Heart left ventricle (tissue), 13 donors: Measurements from ENCODE around the gene C5.

ENCODE experiments used
- POLR2A ChIP-seq, 2 donors: fragments of 450-650 bp; IDR thresholded peaks; one replicate each; pipeline ENCODE4 v1.6.1; 2017; ENCODE audit warnings: antibody characterized with exemption in 2 of 2, mild to moderate bottlenecking in 2 of 2, moderate library complexity in 2 of 2
- TF ChIP-seq, protein P1 (sequence below), 12 donors: fragments of 200-600 bp; sonication (generic) in 4 of 12; IDR thresholded peaks; one replicate each; pipeline versions ENCODE4 v1.5.0 to v1.8.0; 2018 to 2022; ENCODE audit warnings: antibody characterized with exemption in 12 of 12, mild to moderate bottlenecking in 5 of 12
- donor health status: ischemic (EF 13 %, LVEDD 7.1; RV severe dilation, severe dysfunction).
- donor health status: DM: no; HTN: yes; CAD: no.
- donor health status: DM: no; HTN: no; CAD: no.
- donor health status: ischemic (EF 25% LVEDD 6.9; RV normal size, moderate dysfunction).
- donor health status: ischemic (EF 25% LVEDD 5.7; RV mildly dilated, moderate dysfunction).
- donor health status: ischemic (EF 35%, LVEDD 5.7; RV mildly dilated, moderate dysfunction).
- donor health status: nonischemic (EF 11% LVEDD 7.7; RV severe dilation, severe dysfunction).
- donor health status: DM: yes; HTN: yes; CAD: no.
- donor health status: PGD.
- donor health status: ischemic (EF 29% LVEDD 5.4; RV normal size, mild dysfunction).
- donor health status: nonischemic (EF 23%, LVEDD 6.1; RV moderate dilation, normal function).

DNA sequence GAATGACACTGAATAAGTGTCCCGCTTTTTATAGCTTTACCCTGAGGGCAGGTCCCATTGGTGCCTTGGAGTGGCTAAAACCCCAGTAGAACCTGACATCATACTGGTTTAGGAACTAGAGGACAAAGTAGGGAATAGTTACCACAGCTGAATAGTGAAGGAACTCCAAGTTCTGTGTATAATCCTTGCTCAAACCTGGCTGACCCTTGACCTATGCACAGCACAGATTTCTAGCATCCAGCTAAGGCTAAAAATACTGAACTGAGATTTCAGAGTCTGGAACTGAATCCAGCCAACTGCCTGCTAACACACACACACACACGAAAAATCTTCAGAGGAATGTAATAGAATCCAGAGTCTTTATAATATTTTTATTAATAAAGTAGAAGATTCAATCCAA lies 50.8 kb downstream of the C5 start:
- TF ChIP-seq, protein P1, sequence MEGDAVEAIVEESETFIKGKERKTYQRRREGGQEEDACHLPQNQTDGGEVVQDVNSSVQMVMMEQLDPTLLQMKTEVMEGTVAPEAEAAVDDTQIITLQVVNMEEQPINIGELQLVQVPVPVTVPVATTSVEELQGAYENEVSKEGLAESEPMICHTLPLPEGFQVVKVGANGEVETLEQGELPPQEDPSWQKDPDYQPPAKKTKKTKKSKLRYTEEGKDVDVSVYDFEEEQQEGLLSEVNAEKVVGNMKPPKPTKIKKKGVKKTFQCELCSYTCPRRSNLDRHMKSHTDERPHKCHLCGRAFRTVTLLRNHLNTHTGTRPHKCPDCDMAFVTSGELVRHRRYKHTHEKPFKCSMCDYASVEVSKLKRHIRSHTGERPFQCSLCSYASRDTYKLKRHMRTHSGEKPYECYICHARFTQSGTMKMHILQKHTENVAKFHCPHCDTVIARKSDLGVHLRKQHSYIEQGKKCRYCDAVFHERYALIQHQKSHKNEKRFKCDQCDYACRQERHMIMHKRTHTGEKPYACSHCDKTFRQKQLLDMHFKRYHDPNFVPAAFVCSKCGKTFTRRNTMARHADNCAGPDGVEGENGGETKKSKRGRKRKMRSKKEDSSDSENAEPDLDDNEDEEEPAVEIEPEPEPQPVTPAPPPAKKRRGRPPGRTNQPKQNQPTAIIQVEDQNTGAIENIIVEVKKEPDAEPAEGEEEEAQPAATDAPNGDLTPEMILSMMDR (IDR thresholded peaks at IDR 0.05) = no peak
- no peak for TF ChIP-seq POLR2A (IDR thresholded peaks at IDR 0.05)
